K562 (cell line): ENCODE measurements around the gene UPF1.

ENCODE experiments used
- BRD4 ChIP-seq: fragments of 200-600 bp; sonication (generic); IDR thresholded peaks from 2 replicates; pipeline ENCODE4 v1.6.1; 2017; ENCODE audit warnings: inconsistent platforms
- CBFB ChIP-seq: sonication (generic); formaldehyde crosslinking; IDR thresholded peaks from 2 replicates; pipeline ENCODE4 v1.4.0; 2020; ENCODE audit warnings: mild to moderate bottlenecking, missing genetic modification reagents
- CTCF ChIP-seq, 3 experiments: IDR thresholded peaks in 2 of 3; conservative IDR thresholded peaks in 1 of 3; 2 replicates each; pipeline ENCODE4 v1.5.1; 2011 to 2012; ENCODE audit warnings: low read length in 3 of 3, mild to moderate bottlenecking in 3 of 3, control low read depth in 2 of 3, improper control_type of control experiment in 1 of 3, inconsistent platforms in 1 of 3, low read depth in 1 of 3, mixed read lengths in 1 of 3, moderate library complexity in 1 of 3; ENCODE audit not compliant: insufficient read depth in 2 of 3
- KLF13 ChIP-seq: fragments of 450-650 bp; IDR thresholded peaks from 2 replicates; pipeline ENCODE4 v1.6.1; 2016; ENCODE audit warnings: missing genetic modification characterization, low read depth, mild to moderate bottlenecking, missing compliant biosample characterization, moderate library complexity, borderline replicate concordance
- NR2C1 ChIP-seq, 2 experiments: fragments of 450-650 bp; IDR thresholded peaks; 2 replicates each; pipeline ENCODE4 v1.6.1; 2017; ENCODE audit warnings: mild to moderate bottlenecking in 2 of 2, antibody characterized with exemption in 1 of 2, inconsistent platforms in 1 of 2, missing compliant biosample characterization in 1 of 2, missing genetic modification characterization in 1 of 2
- POLR2A ChIP-seq: fragments of 450-650 bp; conservative IDR thresholded peaks from 2 replicates; pipeline ENCODE4 v1.6.1; 2016
- YY1 ChIP-seq, 3 experiments: IDR thresholded peaks; 2 replicates each; pipeline ENCODE4 v1.6.1; 2011; ENCODE audit warnings: low read length in 2 of 3, mild to moderate bottlenecking in 2 of 3, moderate library complexity in 2 of 3, borderline replicate concordance in 1 of 3, control low read depth in 1 of 3, low read depth in 1 of 3; ENCODE audit not compliant: insufficient read depth in 3 of 3, insufficient replicate concordance in 2 of 3, control insufficient read depth in 1 of 3, insufficient read length in 1 of 3; ENCODE audit errors: extremely low read depth in 1 of 3

DNA sequence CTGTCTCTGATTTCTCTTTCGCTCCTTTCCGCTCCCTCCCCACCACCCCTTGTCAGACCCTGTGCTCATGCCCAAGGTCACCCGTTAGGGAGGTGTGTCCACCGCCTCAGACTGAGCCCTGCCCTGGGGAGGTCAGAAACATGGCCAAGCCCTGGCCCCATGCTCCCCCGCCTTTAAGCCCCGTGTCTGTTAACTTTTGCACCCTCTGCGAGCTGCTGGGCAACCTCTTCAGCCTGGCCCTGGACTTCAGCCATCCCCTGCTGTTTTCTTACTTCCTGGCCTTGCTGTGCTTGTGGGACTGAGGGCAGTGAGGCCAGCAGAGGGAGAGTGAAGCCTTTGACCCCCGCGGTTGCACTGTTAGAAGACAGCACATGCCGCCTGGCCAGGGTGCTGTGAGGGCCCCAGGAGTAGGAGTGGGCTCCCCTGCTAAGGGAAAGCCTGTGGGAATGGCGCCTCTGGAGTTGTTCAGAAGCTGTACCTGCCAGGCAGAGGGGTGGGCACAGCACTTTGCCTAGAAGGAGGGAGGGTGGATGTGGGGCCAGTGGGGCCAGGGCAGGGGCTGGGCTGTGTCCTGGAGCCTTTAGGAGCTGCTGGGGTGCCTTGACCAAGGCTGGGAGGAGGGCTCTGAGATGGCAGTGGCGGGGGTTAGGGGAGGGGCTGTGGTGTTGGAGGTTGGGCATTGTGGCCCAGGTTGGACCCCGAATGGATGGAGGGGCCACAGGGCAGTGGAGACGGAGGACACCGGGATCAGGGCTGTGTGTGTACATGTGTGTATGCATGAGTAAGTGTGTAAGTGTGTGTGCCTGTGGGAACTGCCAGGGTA lies 7.9 kb downstream of the UPF1 start:
- no peak for TF ChIP-seq BRD4
- no peak for TF ChIP-seq YY1 (IDR thresholded peaks at IDR 0.05; ENCODE audit: borderline replicate concordance in 1 of 3, control insufficient read depth in 1 of 3, extremely low read depth in 1 of 3, insufficient read depth in 3 of 3, insufficient read length in 1 of 3, insufficient replicate concordance in 2 of 3, low read depth in 1 of 3, low read length in 2 of 3)
- no peak for TF ChIP-seq CTCF (IDR thresholded peaks at IDR 0.05 in 2 of 3, conservative IDR thresholded peaks at IDR 0.05 in 1 of 3; ENCODE audit: insufficient read depth in 2 of 3, low read depth in 1 of 3, low read length in 3 of 3)
- no peak for TF ChIP-seq NR2C1 (IDR thresholded peaks at IDR 0.05)
- no peak for TF ChIP-seq NR2C1 (tag; IDR thresholded peaks at IDR 0.05)
- TF ChIP-seq CBFB (CRISPR knock-in tag): no peak
- no peak for TF ChIP-seq POLR2A
- no peak for TF ChIP-seq KLF13 (tag)
